BLaER1 treated with 17β-estradiol and CSF1 and Interleukin-3, amounts not matched to agents 10 nM and 100 nM (cell line): Measurements from ENCODE around the gene NXPE1.
A peak's percentile ranks its signal among the peaks of the same experiment; 100 is the strongest.
"Not testable (repeated sequence)": the region's sequence is repeated elsewhere in the genome, so short reads cannot be mapped to it uniquely, and the experiment has no call there.

ENCODE experiments used
- H3K27ac ChIP-seq, 11 experiments: shearing (Covaris generic); formaldehyde crosslinking; 2 replicates each; pipeline ENCODE4 v1.8.1; 2022
- H3K27me3 ChIP-seq, 11 experiments: shearing (Covaris generic); formaldehyde crosslinking; 2 replicates each; pipeline ENCODE4 v1.8.1; 2022
- H3K36me3 ChIP-seq, 11 experiments: shearing (Covaris generic); formaldehyde crosslinking; 2 replicates each; pipeline ENCODE4 v1.8.1; 2022
- H3K4me1 ChIP-seq, 10 experiments: shearing (Covaris generic); formaldehyde crosslinking; 2 replicates each; pipeline ENCODE4 v1.8.1; 2022
- H3K4me2 ChIP-seq, 11 experiments: shearing (Covaris generic); formaldehyde crosslinking; 2 replicates each; pipeline ENCODE4 v1.8.1; 2022
- H3K4me3 ChIP-seq, 10 experiments: shearing (Covaris generic); formaldehyde crosslinking; 2 replicates each; pipeline ENCODE4 v1.8.1; 2022
- H3K9ac ChIP-seq, 11 experiments: shearing (Covaris generic); formaldehyde crosslinking; 2 replicates each; pipeline ENCODE4 v1.8.1; 2022
- H3K9me3 ChIP-seq, 11 experiments: shearing (Covaris generic); formaldehyde crosslinking; replicated peaks in 1 of 11; 2 replicates each; pipeline ENCODE4 v1.8.1; 2022
- H4K20me1 ChIP-seq, 11 experiments: shearing (Covaris generic); formaldehyde crosslinking; 2 replicates each; pipeline ENCODE4 v1.8.1; 2022
- Cebpa-rat ChIP-seq, 11 experiments: shearing (Covaris generic); IDR thresholded peaks; 2 replicates each; pipeline ENCODE4 v1.8.1; 2022

The NXPE1 gene

GRCh38 chr11:114559425-114560310 lies at the start of gene NXPE1:
TSS of gene NXPE1 (minus strand) at chr11:114559881. CDS start at chr11:114551201, 8,680 bp downstream.
- Histone ChIP-seq H3K9me3 (no peaks in the 10 kb centered on the region), H3K27me3 (no peaks in the 10 kb centered on the region), H3K4me3 (no peak within 1 kb of the TSS), H3K4me2 (no peak within 1 kb of the TSS), H4K20me1 (no peaks in the 10 kb centered on the region), H3K27ac (no peak within 1 kb of the TSS), H3K9ac (no peak within 1 kb of the TSS), H3K4me1 (no peaks in the 10 kb centered on the region), H3K36me3 (no peaks in the 10 kb centered on the region)
- TF ChIP-seq Cebpa-rat (IDR thresholded peaks at IDR 0.05) = no peak

GRCh38 chr11:114609429-114609828 lies 49.7 kb upstream of the NXPE1 start:
- no peaks in the 10 kb centered on the region for H3K27me3 ChIP-seq
- H3K9me3 ChIP-seq = peaks cover 100% of the 10 kb centered on the region in 11 experiments
- H3K4me3 ChIP-seq = no peak overlapping the region; a peak in 1 of 20 replicates
- no peaks in the 10 kb centered on the region for H3K36me3 ChIP-seq
- no peaks in the 10 kb centered on the region for H3K4me1 ChIP-seq
- no peak for TF ChIP-seq Cebpa-rat (IDR thresholded peaks at IDR 0.05)
- no peak overlapping the region for H3K27ac ChIP-seq
- no peak overlapping the region for H3K9ac ChIP-seq
- H3K4me2 ChIP-seq = no peak overlapping the region
- no peaks in the 10 kb centered on the region for H4K20me1 ChIP-seq

- H3K4me1 ChIP-seq, H3K27ac ChIP-seq, H3K36me3 ChIP-seq, H4K20me1 ChIP-seq, H3K9ac ChIP-seq, H3K4me2 ChIP-seq, H3K27me3 ChIP-seq, H3K4me3 ChIP-seq: not testable (repeated sequence)
- H3K9me3 ChIP-seq = peaks cover 99 to 100% (median 100%) of the 10 kb centered on the region in 11 experiments
Observed at GRCh38 chr11:114608605-114609004, 48.9 kb upstream of the NXPE1 start.

- Histone ChIP-seq H3K9me3 (peaks cover 97 to 100% (median 100%) of the 10 kb centered on the region in 11 experiments), H3K4me3 (no peak overlapping the region), H3K4me2 (no peak overlapping the region), H3K36me3 (no peaks in the 10 kb centered on the region), H3K27ac (no peak overlapping the region), H3K4me1 (no peaks in the 10 kb centered on the region), H4K20me1 (no peaks in the 10 kb centered on the region), H3K27me3 (no peaks in the 10 kb centered on the region), H3K9ac (no peak overlapping the region)
- 0 out of 22 replicates have a peak, but pooled peaks of 1 of the 11 experiments have one; percentile 13 for TF ChIP-seq Cebpa-rat (IDR thresholded peaks at IDR 0.05)
Observed at GRCh38 chr11:114607753-114608459, 48.2 kb upstream of the NXPE1 start.

- H3K4me2 ChIP-seq, H3K36me3 ChIP-seq, H3K4me1 ChIP-seq, H4K20me1 ChIP-seq, H3K27ac ChIP-seq, H3K9ac ChIP-seq, H3K27me3 ChIP-seq, H3K4me3 ChIP-seq: not testable (repeated sequence)
- peaks cover 86 to 88% (median 88%) of the 10 kb centered on the region in 11 experiments for H3K9me3 ChIP-seq
Observed at GRCh38 chr11:114606802-114607075, 47.1 kb upstream of the NXPE1 start.

GRCh38 chr11:114606003-114606801 lies 46.5 kb upstream of the NXPE1 start:
- Histone ChIP-seq H3K4me1 (no peaks in the 10 kb centered on the region), H3K36me3 (no peaks in the 10 kb centered on the region), H3K4me2 (no peak overlapping the region), H3K27ac (no peak overlapping the region), H3K27me3 (no peaks in the 10 kb centered on the region), H3K4me3 (no peak overlapping the region), H3K9ac (no peak overlapping the region), H4K20me1 (no peaks in the 10 kb centered on the region), H3K9me3 (peaks cover 80 to 83% (median 83%) of the 10 kb centered on the region in 11 experiments)
- TF ChIP-seq Cebpa-rat (IDR thresholded peaks at IDR 0.05) = peak in 1 of 11 experiments; percentile 13; a peak in 1 of 22 replicates

- H3K9me3 ChIP-seq = peaks cover 72 to 75% (median 74%) of the 10 kb centered on the region in 11 experiments
- no peaks in the 10 kb centered on the region for H3K4me1 ChIP-seq
- H4K20me1 ChIP-seq = no peaks in the 10 kb centered on the region
- no peaks in the 10 kb centered on the region for H3K27me3 ChIP-seq
- no peak overlapping the region for H3K4me2 ChIP-seq
- H3K27ac ChIP-seq = no peak overlapping the region
- no peak for TF ChIP-seq Cebpa-rat (IDR thresholded peaks at IDR 0.05)
- H3K36me3 ChIP-seq = no peaks in the 10 kb centered on the region
- H3K9ac ChIP-seq = no peak overlapping the region
- H3K4me3 ChIP-seq = no peak overlapping the region
Observed at GRCh38 chr11:114605370-114605769, 45.7 kb upstream of the NXPE1 start.

GRCh38 chr11:114604886-114605285 lies 45.2 kb upstream of the NXPE1 start:
- H3K4me3 ChIP-seq = no peak overlapping the region
- H3K9ac ChIP-seq = no peak overlapping the region
- no peak overlapping the region for H3K4me2 ChIP-seq
- H3K27ac ChIP-seq = no peak overlapping the region
- H3K4me1 ChIP-seq = no peaks in the 10 kb centered on the region
- no peaks in the 10 kb centered on the region for H4K20me1 ChIP-seq
- no peak for TF ChIP-seq Cebpa-rat (IDR thresholded peaks at IDR 0.05)
- H3K9me3 ChIP-seq = peaks cover 67 to 70% (median 70%) of the 10 kb centered on the region in 11 experiments
- no peaks in the 10 kb centered on the region for H3K36me3 ChIP-seq
- no peaks in the 10 kb centered on the region for H3K27me3 ChIP-seq

- Histone ChIP-seq H3K9ac (no peak overlapping the region), H3K27me3 (no peaks in the 10 kb centered on the region), H3K27ac (no peak overlapping the region), H3K4me1 (no peaks in the 10 kb centered on the region), H3K4me2 (no peak overlapping the region), H3K4me3 (no peak overlapping the region), H3K9me3 (peaks cover 61 to 64% (median 64%) of the 10 kb centered on the region in 11 experiments), H3K36me3 (no peaks in the 10 kb centered on the region), H4K20me1 (no peaks in the 10 kb centered on the region)
- no peak for TF ChIP-seq Cebpa-rat (IDR thresholded peaks at IDR 0.05)
Observed at GRCh38 chr11:114604179-114604813, 44.6 kb upstream of the NXPE1 start.

- H3K27ac ChIP-seq, H3K9ac ChIP-seq, H3K4me3 ChIP-seq, H3K4me2 ChIP-seq, H3K27me3 ChIP-seq, H3K4me1 ChIP-seq, H3K36me3 ChIP-seq, H4K20me1 ChIP-seq: not testable (repeated sequence)
- H3K9me3 ChIP-seq = peaks cover 50 to 53% (median 52%) of the 10 kb centered on the region in 11 experiments
Observed at GRCh38 chr11:114603151-114603550, 43.5 kb upstream of the NXPE1 start.
